MM.1S (cell line): Measurements from ENCODE around the gene ZCWPW1.

Experiments
- CTCF ChIP-seq: fragments of 300-600 bp; sonication (generic); IDR thresholded peaks from 2 replicates; pipeline ENCODE4 v1.5.1; 2016; ENCODE audit warnings: antibody characterized with exemption, low read length, mixed read lengths
- EZH2 ChIP-seq: fragments of 300-600 bp; sonication (generic); optimal IDR thresholded peaks from 2 replicates; pipeline ENCODE3; 2017; ENCODE audit warnings: low read depth, mild to moderate bottlenecking, antibody characterized with exemption, low read length, mixed read lengths

- TF ChIP-seq CTCF (no peak), EZH2 (no peak)
Observed at GRCh38 chr7:100452513-100452912, 24.0 kb upstream of the ZCWPW1 start.
